ENCODE data around the gene GPR119.
"Not testable (repeated sequence)": the region's sequence is repeated elsewhere in the genome, so short reads cannot be mapped to it uniquely, and the experiment has no call there.

GPR119 gene

DNA sequence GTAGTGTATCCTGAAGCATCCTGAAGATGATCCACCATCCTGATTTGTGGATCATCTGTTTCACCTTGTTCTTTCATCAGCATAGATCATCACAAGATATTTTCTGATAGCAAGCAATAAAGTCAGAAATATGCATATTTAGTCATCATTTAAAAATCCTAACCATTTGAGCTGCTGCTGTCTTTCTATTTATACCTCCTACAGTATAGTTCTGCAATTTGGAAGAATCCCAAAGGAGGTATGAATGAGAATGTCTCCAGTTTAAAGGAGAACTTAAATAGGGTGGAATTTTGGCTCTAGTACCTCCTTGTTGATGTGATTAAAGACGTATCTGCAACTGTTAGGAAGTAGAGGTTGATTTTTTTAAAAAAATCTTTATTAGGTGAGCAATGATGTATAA is 38.2 kb downstream of the GPR119 start:
- H3K4me3 ChIP-seq (ENCODE audit: low read depth, low read length): no peak overlapping the region
- H3K4me1 ChIP-seq: no peaks in the 10 kb centered on the region
- TF ChIP-seq, protein P1, sequence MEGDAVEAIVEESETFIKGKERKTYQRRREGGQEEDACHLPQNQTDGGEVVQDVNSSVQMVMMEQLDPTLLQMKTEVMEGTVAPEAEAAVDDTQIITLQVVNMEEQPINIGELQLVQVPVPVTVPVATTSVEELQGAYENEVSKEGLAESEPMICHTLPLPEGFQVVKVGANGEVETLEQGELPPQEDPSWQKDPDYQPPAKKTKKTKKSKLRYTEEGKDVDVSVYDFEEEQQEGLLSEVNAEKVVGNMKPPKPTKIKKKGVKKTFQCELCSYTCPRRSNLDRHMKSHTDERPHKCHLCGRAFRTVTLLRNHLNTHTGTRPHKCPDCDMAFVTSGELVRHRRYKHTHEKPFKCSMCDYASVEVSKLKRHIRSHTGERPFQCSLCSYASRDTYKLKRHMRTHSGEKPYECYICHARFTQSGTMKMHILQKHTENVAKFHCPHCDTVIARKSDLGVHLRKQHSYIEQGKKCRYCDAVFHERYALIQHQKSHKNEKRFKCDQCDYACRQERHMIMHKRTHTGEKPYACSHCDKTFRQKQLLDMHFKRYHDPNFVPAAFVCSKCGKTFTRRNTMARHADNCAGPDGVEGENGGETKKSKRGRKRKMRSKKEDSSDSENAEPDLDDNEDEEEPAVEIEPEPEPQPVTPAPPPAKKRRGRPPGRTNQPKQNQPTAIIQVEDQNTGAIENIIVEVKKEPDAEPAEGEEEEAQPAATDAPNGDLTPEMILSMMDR (IDR thresholded peaks at IDR 0.05; ENCODE audit: low read depth, low read length): no peak
- DNase-seq: no peak
- H3K9me3 ChIP-seq: no peaks in the 10 kb centered on the region
- H3K27me3 ChIP-seq: no peaks in the 10 kb centered on the region
- no peaks in the 10 kb centered on the region for H3K36me3 ChIP-seq

DNA sequence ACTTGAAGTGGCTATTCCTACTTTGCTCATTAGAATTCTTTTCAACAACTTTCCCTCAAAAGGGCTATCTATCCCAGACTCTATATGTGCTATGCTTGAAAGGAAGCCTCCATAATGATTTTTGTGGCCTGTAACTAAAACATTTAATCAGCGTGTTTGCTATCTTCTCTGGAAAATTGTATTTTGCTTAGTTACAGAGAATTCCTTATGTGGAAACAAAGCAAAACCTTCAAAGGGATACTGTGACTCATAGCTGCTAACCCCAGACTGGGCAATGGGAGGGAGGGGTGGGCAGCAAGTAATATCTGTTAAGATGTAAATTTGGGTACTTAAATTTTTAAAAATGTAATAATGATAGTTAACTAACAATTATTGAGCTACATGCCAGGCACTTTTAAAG is 42.1 kb downstream of the GPR119 start:
- no peak overlapping the region for H3K4me3 ChIP-seq (ENCODE audit: low read depth, low read length)
- TF ChIP-seq, protein P1 (IDR thresholded peaks at IDR 0.05; ENCODE audit: low read depth, low read length): no peak
- no peak for DNase-seq
- H3K9me3 ChIP-seq: no peaks in the 10 kb centered on the region
- H3K27me3 ChIP-seq: no peaks in the 10 kb centered on the region
- no peaks in the 10 kb centered on the region for H3K36me3 ChIP-seq
- no peaks in the 10 kb centered on the region for H3K4me1 ChIP-seq

DNA sequence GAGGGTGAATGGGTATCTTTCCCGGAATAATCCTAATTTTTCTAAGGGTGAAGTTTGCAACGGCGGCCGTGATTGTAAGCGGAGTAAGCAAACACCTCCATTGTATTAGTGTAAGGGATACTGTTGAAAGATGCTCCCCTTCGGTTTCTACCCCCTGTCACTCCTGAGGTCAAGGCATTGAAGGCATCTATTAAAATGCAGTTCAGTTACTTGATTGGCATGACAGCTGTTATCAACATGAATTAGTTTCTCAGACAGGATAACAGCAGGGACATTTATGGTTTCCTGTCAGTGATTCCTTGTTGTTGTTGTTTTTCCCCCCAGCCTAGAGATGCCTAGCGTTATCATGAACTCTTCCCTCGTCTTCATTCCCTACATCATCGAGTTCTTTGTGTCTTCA is 45.2 kb downstream of the GPR119 start:
- Histone ChIP-seq H3K9me3 (no peaks in the 10 kb centered on the region), H3K4me1 (no peaks in the 10 kb centered on the region), H3K36me3 (no peaks in the 10 kb centered on the region), H3K27me3 (no peaks in the 10 kb centered on the region), H3K4me3 (ENCODE audit: low read depth, low read length) (peak overlapping the region; percentile 80)
- no peak for DNase-seq
- TF ChIP-seq, protein P1 (IDR thresholded peaks at IDR 0.05; ENCODE audit: low read depth, low read length): no peak

- Histone ChIP-seq H3K27me3 (no peaks in the 10 kb centered on the region), H3K36me3 (no peaks in the 10 kb centered on the region), H3K9me3 (no peaks in the 10 kb centered on the region), H3K4me1 (no peaks in the 10 kb centered on the region), H3K4me3 (ENCODE audit: low read depth, low read length) (peak within 1 kb of the TSS; percentile 80)
- DNase-seq: peak; percentile 70
- TF ChIP-seq, protein P1 (IDR thresholded peaks at IDR 0.05; ENCODE audit: low read depth, low read length): no peak
Measured at GRCh38 chrX:130339408-130340222, 45.9 kb downstream of the GPR119 start, which contains the start of gene SLC25A14. TSS of gene SLC25A14 (plus strand) at chrX:130339919. CDS start at chrX:130340279, 360 bp downstream.

GRCh38 chrX:130338869-130339268 is 46.6 kb downstream of the GPR119 start:
- not testable (repeated sequence) for H3K9me3 ChIP-seq, H3K27me3 ChIP-seq, H3K36me3 ChIP-seq, H3K4me1 ChIP-seq, DNase-seq
- H3K4me3 ChIP-seq (ENCODE audit: low read depth, low read length): peak overlapping the region; percentile 80

- H3K36me3 ChIP-seq: no peaks in the 10 kb centered on the region
- H3K27me3 ChIP-seq: no peaks in the 10 kb centered on the region
- no peaks in the 10 kb centered on the region for H3K9me3 ChIP-seq
- no peaks in the 10 kb centered on the region for H3K4me1 ChIP-seq
- DNase-seq: no peak
- no peak overlapping the region for H3K4me3 ChIP-seq (ENCODE audit: low read depth, low read length)
- TF ChIP-seq, protein P1 (IDR thresholded peaks at IDR 0.05; ENCODE audit: low read depth, low read length): no peak
Measured at GRCh38 chrX:130336531-130336930, 48.9 kb downstream of the GPR119 start.
